Left lung (tissue), 10 donors: Measurements from ENCODE around the gene HAUS6. TPM values are rescaled to one million over a fixed set of nuclear protein-coding genes. Genes with fewer than 3 reads are reported as not detected.
A peak's percentile ranks its signal among the peaks of the same experiment; 100 is the strongest.
"Not testable (repeated sequence)": the region's sequence is repeated elsewhere in the genome, so short reads cannot be mapped to it uniquely, and the experiment has no call there.

Experiments used
- ATAC-seq: fragments of 200-7000 bp; cut with Tn5 transposase; one replicate; pipeline ENCODE4 v1.9.1; 2020; ENCODE audit warnings: moderate library complexity
- DNase-seq, 4 donors: peaks; one replicate each; pipeline ENCODE4 v3.0.0-alpha.2; 2013 to 2020
- H3K27ac ChIP-seq, 2 donors: fragments of 200-600 bp; sonication (generic) in 1 of 2; one replicate each; pipeline versions ENCODE4 v1.5.0 to v1.8.0; 2020 to 2021
- H3K27me3 ChIP-seq, 2 donors: fragments of 200-600 bp; sonication (generic) in 1 of 2; one replicate each; pipeline versions ENCODE4 v1.5.0 to v1.8.0; 2020 to 2021
- H3K36me3 ChIP-seq, 2 donors: fragments of 200-600 bp; sonication (generic) in 1 of 2; one replicate each; pipeline versions ENCODE4 v1.5.0 to v1.8.0; 2020 to 2021
- H3K4me1 ChIP-seq, 2 donors: fragments of 200-600 bp; one replicate each; pipeline ENCODE4 v1.8.0; 2021
- H3K4me3 ChIP-seq, 2 donors: fragments of 200-600 bp; sonication (generic) in 1 of 2; one replicate each; pipeline versions ENCODE4 v1.5.0 to v1.8.0; 2020 to 2021; ENCODE audit warnings: mild to moderate bottlenecking in 1 of 2
- H3K9me3 ChIP-seq, 2 donors: fragments of 200-600 bp; sonication (generic) in 1 of 2; one replicate each; pipeline versions ENCODE4 v1.5.0 to v1.8.0; 2020 to 2021
- intact Hi-C, 2 donors: fragments of 100-400 bp; cut with DNase I; formaldehyde crosslinking; loops; one replicate each; pipeline versions ENCODE4 v1.11.2 to v1.14.2; 2022
- polyA plus RNA-seq, 6 donors: library from polyadenylated mRNA; unstranded; fragments of 120-200 nt; gene quantifications; one replicate each; pipeline ENCODE4 v1.2.1, GENCODE V29; 2013; ENCODE audit not compliant: insufficient read length in 6 of 6
- total RNA-seq, 2 donors: library from RNA; stranded (reverse); fragmentation: NEBNext Ultra II Directional; extraction: Animal tissue kit (Norgen Biotek cat#: 25700); gene quantifications; one replicate each; pipeline ENCODE4 v1.2.1, GENCODE V29; 2021
- TF ChIP-seq, protein P1 (sequence below), 2 donors: fragments of 200-600 bp; sonication (generic) in 1 of 2; IDR thresholded peaks; one replicate each; pipeline versions ENCODE4 v1.5.0 to v1.8.0; 2021; ENCODE audit warnings: antibody characterized with exemption in 2 of 2
- donor health status: DM: no; HTN: yes; CAD: no.
- donor health status: DM: no; HTN: no; CAD: no.

The HAUS6 gene
- total and polyA plus RNA-seq, 8 donors = 7.9 to 20.3 (median 18.2) TPM

GRCh38 chr9:19117039-19117716 lies 14.5 kb upstream of the HAUS6 start:
- H3K36me3 ChIP-seq = peaks cover 7 to 83% of the 10 kb centered on the region in 2 donors
- TF ChIP-seq, protein P1, sequence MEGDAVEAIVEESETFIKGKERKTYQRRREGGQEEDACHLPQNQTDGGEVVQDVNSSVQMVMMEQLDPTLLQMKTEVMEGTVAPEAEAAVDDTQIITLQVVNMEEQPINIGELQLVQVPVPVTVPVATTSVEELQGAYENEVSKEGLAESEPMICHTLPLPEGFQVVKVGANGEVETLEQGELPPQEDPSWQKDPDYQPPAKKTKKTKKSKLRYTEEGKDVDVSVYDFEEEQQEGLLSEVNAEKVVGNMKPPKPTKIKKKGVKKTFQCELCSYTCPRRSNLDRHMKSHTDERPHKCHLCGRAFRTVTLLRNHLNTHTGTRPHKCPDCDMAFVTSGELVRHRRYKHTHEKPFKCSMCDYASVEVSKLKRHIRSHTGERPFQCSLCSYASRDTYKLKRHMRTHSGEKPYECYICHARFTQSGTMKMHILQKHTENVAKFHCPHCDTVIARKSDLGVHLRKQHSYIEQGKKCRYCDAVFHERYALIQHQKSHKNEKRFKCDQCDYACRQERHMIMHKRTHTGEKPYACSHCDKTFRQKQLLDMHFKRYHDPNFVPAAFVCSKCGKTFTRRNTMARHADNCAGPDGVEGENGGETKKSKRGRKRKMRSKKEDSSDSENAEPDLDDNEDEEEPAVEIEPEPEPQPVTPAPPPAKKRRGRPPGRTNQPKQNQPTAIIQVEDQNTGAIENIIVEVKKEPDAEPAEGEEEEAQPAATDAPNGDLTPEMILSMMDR (IDR thresholded peaks at IDR 0.05) = no peak
- no peak overlapping the region for H3K27ac ChIP-seq
- H3K9me3 ChIP-seq = no peaks in the 10 kb centered on the region
- DNase-seq = no peak
- intact Hi-C loops = no loop called here
- peaks cover 0 to 58% of the 10 kb centered on the region in 2 donors for H3K4me1 ChIP-seq
- ATAC-seq = no peak
- H3K27me3 ChIP-seq = no peaks in the 10 kb centered on the region
- H3K4me3 ChIP-seq = no peak overlapping the region

DNA sequence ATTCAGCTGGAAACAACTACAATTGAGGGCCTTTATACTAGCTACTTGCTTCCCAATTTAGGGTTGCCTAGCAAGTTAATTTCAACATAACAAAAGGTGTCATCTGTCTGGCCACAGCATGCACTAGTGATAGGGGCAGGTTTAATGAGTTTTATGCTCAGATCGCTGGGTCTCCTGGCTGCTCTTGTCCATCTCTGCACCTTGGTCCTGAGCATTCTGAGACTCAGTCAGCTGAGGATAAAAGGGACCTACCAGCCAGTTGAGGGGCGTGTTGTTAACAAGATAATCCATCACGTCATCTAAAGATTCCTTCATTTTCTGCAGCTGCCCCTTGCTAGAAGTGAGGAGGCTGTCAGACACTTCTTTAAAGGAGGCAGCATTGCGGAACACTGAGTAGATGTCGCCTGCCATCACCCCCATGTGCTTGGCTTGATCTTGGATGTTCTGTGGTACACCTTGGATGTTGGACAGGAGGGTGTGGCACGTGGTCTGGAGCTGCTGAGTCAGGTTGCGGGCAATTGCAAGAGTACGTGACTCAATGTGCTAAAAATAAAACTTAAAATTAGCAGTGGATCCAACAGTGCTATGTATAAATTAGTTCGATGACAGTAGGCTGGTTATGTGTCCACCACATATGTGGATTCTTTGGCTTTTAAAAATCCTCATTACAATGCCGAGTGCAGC lies 13.5 kb upstream of the HAUS6 start:
- TF ChIP-seq, protein P1 (IDR thresholded peaks at IDR 0.05) = no peak
- Histone ChIP-seq H3K4me1 (peaks cover 0 to 49% of the 10 kb centered on the region in 2 donors), H3K4me3 (no peak overlapping the region), H3K27me3 (no peaks in the 10 kb centered on the region), H3K9me3 (no peaks in the 10 kb centered on the region), H3K36me3 (peaks cover 7 to 79% of the 10 kb centered on the region in 2 donors), H3K27ac (no peak overlapping the region)
- intact Hi-C loops = no loop called here
- no peak for ATAC-seq
- no peak for DNase-seq

GRCh38 chr9:19114680-19115270 lies 12.1 kb upstream of the HAUS6 start:
- DNase-seq (no peak), ATAC-seq (no peak)
- Histone ChIP-seq H3K4me3 (no peak overlapping the region), H3K27me3 (no peaks in the 10 kb centered on the region), H3K27ac (no peak overlapping the region), H3K9me3 (no peaks in the 10 kb centered on the region), H3K36me3 (peaks cover 5 to 70% of the 10 kb centered on the region in 2 donors), H3K4me1 (peaks cover 0 to 34% of the 10 kb centered on the region in 2 donors)
- intact Hi-C loops = no loop called here
- TF ChIP-seq, protein P1 (IDR thresholded peaks at IDR 0.05) = no peak

GRCh38 chr9:19113964-19114679 lies 11.4 kb upstream of the HAUS6 start:
- no peak for DNase-seq
- Histone ChIP-seq H3K9me3 (no peaks in the 10 kb centered on the region), H3K4me3 (no peak overlapping the region), H3K27me3 (no peaks in the 10 kb centered on the region), H3K4me1 (peaks cover 0 to 28% of the 10 kb centered on the region in 2 donors), H3K27ac (no peak overlapping the region), H3K36me3 (peaks cover 5 to 63% of the 10 kb centered on the region in 2 donors)
- ATAC-seq = peak; percentile 24
- TF ChIP-seq, protein P1 (IDR thresholded peaks at IDR 0.05) = no peak
- intact Hi-C loops = no loop called here

GRCh38 chr9:19113064-19113611 lies 10.4 kb upstream of the HAUS6 start:
- H3K27ac ChIP-seq, H3K27me3 ChIP-seq, H3K4me3 ChIP-seq, intact Hi-C loops, H3K9me3 ChIP-seq, ATAC-seq, DNase-seq: not testable (repeated sequence)
- H3K4me1 ChIP-seq = peaks cover 0 to 18% of the 10 kb centered on the region in 2 donors
- peaks cover 5 to 54% of the 10 kb centered on the region in 2 donors for H3K36me3 ChIP-seq
